HepG2 (cell line): ENCODE results near the gene NLRC5. TPM values are rescaled to one million over a fixed set of nuclear protein-coding genes. Genes with fewer than 3 reads are reported as not detected.
A peak's percentile ranks its signal among the peaks of the same experiment; 100 is the strongest.

Experiments used
- ATAC-seq: fragments of 200-7000 bp; cut with Tn5 transposase; 3 replicates; pipeline ENCODE4 v1.9.1; 2020; ENCODE audit warnings: mild to moderate bottlenecking, moderate library complexity
- BruUV-seq: library from RNA; stranded (reverse); fragments of 400-500 nt; replicated peaks from 2 replicates; lab custom pipeline; 2021; lab: Mats Ljungman, UMichigan
- CTCF ChIA-PET: fragments of 300-600 bp; formaldehyde crosslinking; extraction: SDS; loops from one replicate; lab custom pipeline; 2021; ENCODE audit warnings: low total read pairs, inconsistent platforms, low intra/inter-chr PET ratio; lab: Yijun Ruan, JAX
- POLR2A ChIA-PET: fragments of 350-600 bp; sonication (Branson Sonifier 250); formaldehyde crosslinking; loops from one replicate; lab custom pipeline; 2020; ENCODE audit warnings: antibody characterized with exemption, inconsistent platforms; lab: Yijun Ruan, JAX
- DNase-seq: peaks from one replicate; pipeline ENCODE4 v3.0.0-alpha.2; 2015; ENCODE audit warnings: low spot score
- FAIRE-seq: peaks from 3 replicates; lab custom pipeline; 2011; peaks lifted over from hg19 to GRCh38; lab: Jason Lieb, UNC
- H2AFZ ChIP-seq: one replicate; pipeline ENCODE4 v1.6.1; 2011; ENCODE audit warnings: low read length, inconsistent platforms
- H3K27ac ChIP-seq: fragments of 300-600 bp; 3 replicates; pipeline ENCODE4 v1.8.0; 2011; ENCODE audit warnings: mixed run types, mild to moderate bottlenecking, mixed read lengths, low read length, inconsistent platforms; ENCODE audit not compliant: insufficient read depth; ENCODE audit errors: extremely low read length
- H3K27me3 ChIP-seq, 2 experiments: fragments of 200-600 bp in 1 of 2; 2 replicates in 1 of 2; 3 replicates in 1 of 2; pipeline versions ENCODE4 v1.6.0 to v1.8.0; 2011; ENCODE audit warnings: low read length in 2 of 2, mild to moderate bottlenecking in 2 of 2, moderate library complexity in 2 of 2, inconsistent platforms in 1 of 2; ENCODE audit not compliant: insufficient read depth in 2 of 2, control insufficient read depth in 1 of 2
- H3K36me3 ChIP-seq, 2 experiments: fragments of 200-600 bp in 1 of 2; replicated peaks in 1 of 2; 2 replicates in 1 of 2; 3 replicates in 1 of 2; pipeline versions ENCODE4 v1.5.1 to v1.8.0; 2011; ENCODE audit warnings: low read length in 2 of 2, inconsistent platforms in 1 of 2; ENCODE audit not compliant: insufficient read depth in 2 of 2, control insufficient read depth in 1 of 2
- H3K4me1 ChIP-seq: 2 replicates; pipeline ENCODE4 v1.5.1; 2012; ENCODE audit warnings: low read length, inconsistent platforms; ENCODE audit not compliant: insufficient read depth
- H3K4me2 ChIP-seq: 2 replicates; pipeline ENCODE4 v1.6.0; 2011; ENCODE audit warnings: low read depth, low read length, inconsistent platforms
- H3K4me3 ChIP-seq, 3 experiments: fragments of 200-600 bp in 1 of 3; sonication (generic), shearing (Covaris generic) in 1 of 3; replicated peaks in 1 of 3; 2 replicates each; pipeline ENCODE4 v1.5.1; 2011 to 2016; ENCODE audit warnings: low read length in 3 of 3, inconsistent platforms in 2 of 3, low read depth in 2 of 3, mild to moderate bottlenecking in 2 of 3, control low read depth in 1 of 3, mixed read lengths in 1 of 3; ENCODE audit not compliant: insufficient read depth in 1 of 3
- H3K79me2 ChIP-seq: one replicate; pipeline ENCODE4 v1.6.1; 2011; ENCODE audit warnings: low read length, inconsistent platforms; ENCODE audit not compliant: insufficient read depth
- H3K9ac ChIP-seq: 2 replicates; pipeline ENCODE4 v1.6.0; 2011; ENCODE audit warnings: mild to moderate bottlenecking, low read depth, low read length, inconsistent platforms; ENCODE audit not compliant: insufficient read depth
- H3K9me3 ChIP-seq: 2 replicates; pipeline ENCODE4 v1.5.1; 2012; ENCODE audit warnings: mild to moderate bottlenecking, low read length
- H4K20me1 ChIP-seq: 2 replicates; pipeline ENCODE4 v1.6.0; 2011; ENCODE audit warnings: inconsistent platforms, mild to moderate bottlenecking, low read length, moderate library complexity; ENCODE audit not compliant: insufficient read depth
- CCAR2 ChIP-seq: fragments of 200-400 bp; formaldehyde crosslinking; optimal IDR thresholded peaks from 2 replicates; pipeline ENCODE3; 2018; ENCODE audit warnings: low read depth, mild to moderate bottlenecking, low read length, moderate library complexity
- EZH2 ChIP-seq: conservative IDR thresholded peaks from 2 replicates; pipeline ENCODE4 v1.6.1; 2012; ENCODE audit warnings: mild to moderate bottlenecking, low read depth, low read length, moderate library complexity
- FOSL1 ChIP-seq: sonication (generic); formaldehyde crosslinking; IDR thresholded peaks from 2 replicates; pipeline ENCODE4 v1.9.0; 2021; ENCODE audit warnings: missing genetic modification reagents, borderline replicate concordance
- FOXA1 ChIP-seq, 2 experiments: fragments of 450-650 bp in 1 of 2; sonication (generic) in 1 of 2; formaldehyde crosslinking in 1 of 2; IDR thresholded peaks; 2 replicates each; pipeline versions ENCODE4 v1.4.0 to v1.6.1; 2016 to 2020; ENCODE audit warnings: missing genetic modification reagents in 1 of 2
- KLF6 ChIP-seq: IDR thresholded peaks from 2 replicates; pipeline ENCODE4 v1.8.0; 2016; ENCODE audit warnings: missing biosample characterization, missing genetic modification reagents
- LCORL ChIP-seq, 2 experiments: fragments of 450-650 bp in 1 of 2; sonication (generic) in 1 of 2; formaldehyde crosslinking in 1 of 2; IDR thresholded peaks; 2 replicates each; pipeline versions ENCODE4 v1.5.0 to v1.6.1; 2017 to 2020; ENCODE audit warnings: antibody characterized with exemption in 1 of 2, missing genetic modification reagents in 1 of 2
- MAFF ChIP-seq: IDR thresholded peaks from 2 replicates; pipeline ENCODE4 v1.6.1; 2011; ENCODE audit warnings: low read depth, low read length, improper control_type of control experiment
- MNT ChIP-seq: fragments of 450-650 bp; IDR thresholded peaks from 2 replicates; pipeline ENCODE4 v1.6.1; 2016
- NKX3-1 ChIP-seq: sonication (generic); formaldehyde crosslinking; IDR thresholded peaks from 2 replicates; pipeline ENCODE4 v1.5.0; 2020; ENCODE audit warnings: missing genetic modification reagents
- PLRG1 ChIP-seq: fragments of 450-650 bp; conservative IDR thresholded peaks from 2 replicates; pipeline ENCODE4 v1.6.1; 2016
- RFX1 ChIP-seq: fragments of 450-650 bp; IDR thresholded peaks from 2 replicates; pipeline ENCODE4 v1.6.1; 2017
- RFX5 ChIP-seq: IDR thresholded peaks from 2 replicates; pipeline ENCODE4 v1.6.1; 2011; ENCODE audit warnings: low read depth, low read length, improper control_type of control experiment
- XRCC5 ChIP-seq: fragments of 200-400 bp; formaldehyde crosslinking; optimal IDR thresholded peaks from 2 replicates; pipeline ENCODE3; 2017; ENCODE audit warnings: mild to moderate bottlenecking, low read length
- ZBTB7B ChIP-seq: sonication (generic); formaldehyde crosslinking; IDR thresholded peaks from 2 replicates; pipeline ENCODE4 v1.4.0; 2020; ENCODE audit warnings: missing genetic modification reagents
- ZNF12 ChIP-seq: sonication (generic); formaldehyde crosslinking; IDR thresholded peaks from 2 replicates; pipeline ENCODE4 v1.5.0; 2020; ENCODE audit warnings: missing genetic modification reagents
- ZNF329 ChIP-seq: sonication (generic); formaldehyde crosslinking; IDR thresholded peaks from 2 replicates; pipeline ENCODE4 v1.9.0; 2021; ENCODE audit warnings: low read depth, mild to moderate bottlenecking, missing genetic modification reagents
- ZNF672 ChIP-seq: sonication (generic); formaldehyde crosslinking; IDR thresholded peaks from 2 replicates; pipeline ENCODE4 v1.8.1; 2022; ENCODE audit warnings: missing genetic modification reagents
- ZNF703 ChIP-seq: sonication (generic); formaldehyde crosslinking; IDR thresholded peaks from 2 replicates; pipeline ENCODE4 v1.5.1; 2020; ENCODE audit warnings: missing genetic modification reagents, mild to moderate bottlenecking, moderate library complexity, borderline replicate concordance
- WGBS: methylation state at CpG from one replicate; pipeline ENCODE4 v1.1.6; 2017; ENCODE audit warnings: low lambda C conversion rate; 5-methylcytosine and 5-hydroxymethylcytosine counted together
- in situ Hi-C: cut with HindIII; loops from 2 replicates; pipeline ENCODE4 v1.10.0; 2017; ENCODE audit warnings: low pct_unique_long_range_greater_than_20kb; ENCODE audit not compliant: extremely low pct_ligation_motif_present
- intact Hi-C: fragments of 100-400 bp; cut with micrococcal nuclease; formaldehyde crosslinking; loops from one replicate; pipeline ENCODE4 v1.10.0; 2022; ENCODE audit not compliant: unreplicated experiment
- polyA plus RNA-seq, 8 experiments: library from polyadenylated mRNA; depleted of rRNA in 3 of 8; stranded (reverse) in 7 of 8; unstranded in 1 of 8; fragments of >200 nt; fragmentation: Illumina TruSeq in 4 of 8; extraction: Trizol in 4 of 8; gene quantifications; 2 replicates each; pipeline versions ENCODE4 v1.2.1 to v1.2.3, GENCODE V29; 2011 to 2016; ENCODE audit warnings: low read depth in 4 of 8, missing spikeins in 1 of 8, mixed read lengths in 1 of 8; ENCODE audit not compliant: insufficient read depth in 1 of 8
- total RNA-seq, 5 experiments: library from RNA; depleted of rRNA; stranded (reverse); fragments of >200 nt; fragmentation: Illumina TruSeq; extraction: Trizol; gene quantifications; 2 replicates each; pipeline ENCODE4 v1.2.3, GENCODE V29; 2016; ENCODE audit warnings: low read depth in 1 of 5

Gene NLRC5
- total and polyA plus RNA-seq, 2 of the 13 experiments (the other 11 are each of a cell fraction or from before 2014, with no cell fraction given): 6.3 to 12.7 TPM

- in situ Hi-C loops: no loop called here
- no peak for FAIRE-seq
Measured at GRCh38 chr16:57058291-57058861, 69.0 kb downstream of the NLRC5 start.

DNA sequence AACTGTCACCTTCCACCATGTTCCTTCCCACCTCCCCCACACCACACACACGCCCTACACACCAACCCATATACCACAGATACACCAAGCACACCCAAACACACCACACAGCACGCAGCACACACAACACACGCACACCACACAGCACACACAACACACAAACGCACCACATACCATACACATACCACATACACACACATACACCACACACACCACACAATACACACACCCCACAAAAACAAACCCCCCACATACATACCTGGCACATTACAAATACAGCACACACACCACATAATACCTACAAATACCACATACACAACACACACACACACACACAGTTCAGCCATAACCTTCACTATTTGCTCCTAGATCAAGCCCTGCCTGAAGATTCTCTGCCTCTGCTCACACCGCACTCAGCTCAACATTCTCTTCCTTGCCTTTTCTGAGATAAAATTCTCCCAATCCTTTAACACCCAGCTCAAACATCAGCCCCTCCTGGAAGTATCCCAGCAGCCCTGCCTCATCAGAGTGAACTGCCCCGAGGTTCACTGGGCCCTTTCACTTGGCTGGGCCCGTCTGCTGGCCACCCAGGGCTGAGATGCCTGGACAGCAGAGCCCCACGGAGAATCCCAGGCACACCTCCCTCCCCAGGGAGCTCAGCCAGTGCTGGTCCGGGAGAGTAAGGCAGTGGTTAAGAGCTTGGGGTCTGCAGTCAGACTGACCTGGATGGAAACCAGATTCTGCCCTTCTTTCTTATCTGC lies 71.1 kb downstream of the NLRC5 start:
- DNase-seq (no peak), FAIRE-seq (peak; percentile 26), ATAC-seq (peak; percentile 45)
- H4K20me1 ChIP-seq: no peaks in the 10 kb centered on the region
- intact Hi-C loops (no loop called here), in situ Hi-C loops (no loop called here)
- no peaks in the 10 kb centered on the region for H3K79me2 ChIP-seq
- BruUV-seq: no TSS peak
- H3K9ac ChIP-seq: no peak overlapping the region
- H2AFZ ChIP-seq: no peak overlapping the region
- 34% methylated on average over 9 of the region's 9 CpGs for WGBS
- H3K9me3 ChIP-seq: no peaks in the 10 kb centered on the region
- CTCF ChIA-PET: no interaction called here
- H3K27me3 ChIP-seq: peaks cover 2 to 5% of the 10 kb centered on the region in 2 experiments; a peak in 4 of 5 replicates
- no peaks in the 10 kb centered on the region for H3K36me3 ChIP-seq
- TF ChIP-seq XRCC5 (no peak), ZNF672 (CRISPR knock-in tag) (0 out of 2 replicates have a peak, but pooled peaks have one; percentile 31), ZNF329 (CRISPR knock-in tag) (peak; percentile 94), CCAR2 (no peak), FOXA1 (IDR thresholded peaks at IDR 0.05) (0 out of 2 replicates have a peak, but pooled peaks have one; percentile 5), FOXA1 (CRISPR knock-in tag; IDR thresholded peaks at IDR 0.05) (no peak), MNT (peak; percentile 27; the same call in 1 of the 2 replicates), NKX3-1 (no peak), FOSL1 (CRISPR knock-in tag) (no peak), RFX5 (no peak), ZNF703 (CRISPR knock-in tag) (peak; percentile 36; the same call in 1 of the 2 replicates), PLRG1 (peak; percentile 43; the same call in 1 of the 2 replicates), KLF6 (CRISPR knock-in tag) (no peak), LCORL (IDR thresholded peaks at IDR 0.05) (peak; percentile 19; the same call in 1 of the 2 replicates), LCORL (CRISPR knock-in tag; IDR thresholded peaks at IDR 0.05) (no peak), MAFF (no peak)
- H3K4me3 ChIP-seq: no peak overlapping the region
- POLR2A ChIA-PET: no interaction called here
- no peak overlapping the region for H3K27ac ChIP-seq
- peaks cover 26% of the 10 kb centered on the region for H3K4me1 ChIP-seq
- H3K4me2 ChIP-seq: 0 out of 2 replicates have a peak overlapping the region, but pooled peaks have one; percentile 56

More at GRCh38 chr16:57058291-57058861, 69.0 kb downstream of the NLRC5 start:
- no TSS peak for BruUV-seq
- POLR2A ChIA-PET: no interaction called here
- peaks cover 26% of the 10 kb centered on the region for H3K4me1 ChIP-seq
- no peak for TF ChIP-seq ZBTB7B (CRISPR knock-in tag)
- TF ChIP-seq ZNF12 (CRISPR knock-in tag): no peak
- TF ChIP-seq EZH2: no peak
- TF ChIP-seq RFX1: peak; percentile 53
- no peak overlapping the region for H3K4me2 ChIP-seq
- H3K27me3 ChIP-seq: peaks cover 4 to 17% of the 10 kb centered on the region in 2 experiments; a peak in 3 of 5 replicates
- no peaks in the 10 kb centered on the region for H4K20me1 ChIP-seq
- DNase-seq (no peak), ATAC-seq (no peak)
- intact Hi-C loops: no loop called here
- H3K9ac ChIP-seq: no peak overlapping the region
- no peaks in the 10 kb centered on the region for H3K36me3 ChIP-seq
- CTCF ChIA-PET: no interaction called here
- H3K79me2 ChIP-seq: no peaks in the 10 kb centered on the region
- no peak overlapping the region for H3K27ac ChIP-seq
- no peak overlapping the region for H2AFZ ChIP-seq
- no peaks in the 10 kb centered on the region for H3K9me3 ChIP-seq
- no peak overlapping the region for H3K4me3 ChIP-seq
- 38% methylated on average over 7 of the region's 9 CpGs for WGBS
